Measurements from ENCODE around the gene RNASE9. TPM values are rescaled to one million over a fixed set of nuclear protein-coding genes. Genes with fewer than 3 reads are reported as not detected.

The RNASE9 gene
- total RNA-seq, 1 experiment from 2014 or later = not detected

GRCh38 chr14:20564501-20564997, 3.7 kb upstream of the RNASE9 start:
- no peak overlapping the region for H3K4me3 ChIP-seq
- H3K9me3 ChIP-seq (replicated peaks) = no peaks in the 10 kb centered on the region
- no peak for DNase-seq (ENCODE audit: low read depth in 1 of 2, low spot score in 2 of 2)
- H3K27ac ChIP-seq = no peak overlapping the region
- H3K27me3 ChIP-seq (replicated peaks) = no peaks in the 10 kb centered on the region
- no peaks in the 10 kb centered on the region for H3K36me3 ChIP-seq
- no peaks in the 10 kb centered on the region for H3K4me1 ChIP-seq (replicated peaks)

DNA sequence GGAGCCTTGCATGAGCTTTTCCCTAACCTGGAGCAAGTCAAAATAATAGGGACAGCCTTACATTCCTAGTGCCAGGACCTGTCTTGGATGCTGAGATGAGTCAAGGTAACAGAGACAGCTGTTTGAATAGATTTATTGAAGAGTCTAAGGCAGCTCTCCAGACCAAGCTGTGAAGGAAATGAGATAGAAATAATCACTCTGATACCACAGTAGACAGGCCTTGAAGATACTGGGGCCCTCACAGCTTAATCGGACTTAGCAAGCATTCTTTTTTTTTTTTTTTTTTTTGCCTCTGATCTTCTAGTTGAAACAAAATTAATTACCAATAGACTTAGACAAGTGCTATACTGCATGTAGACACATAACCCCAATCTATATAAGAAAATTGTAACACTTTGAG, 3.1 kb upstream of the RNASE9 start:
- H3K9me3 ChIP-seq (replicated peaks) = no peaks in the 10 kb centered on the region
- H3K27ac ChIP-seq = no peak overlapping the region
- H3K27me3 ChIP-seq (replicated peaks) = no peaks in the 10 kb centered on the region
- H3K36me3 ChIP-seq = no peaks in the 10 kb centered on the region
- H3K4me3 ChIP-seq = no peak overlapping the region
- no peak for DNase-seq (ENCODE audit: low read depth in 1 of 2, low spot score in 2 of 2)
- no peaks in the 10 kb centered on the region for H3K4me1 ChIP-seq (replicated peaks)

- Histone ChIP-seq H3K27me3 (replicated peaks) (no peaks in the 10 kb centered on the region), H3K4me1 (replicated peaks) (no peaks in the 10 kb centered on the region), H3K27ac (no peak overlapping the region), H3K36me3 (no peaks in the 10 kb centered on the region), H3K4me3 (no peak overlapping the region), H3K9me3 (replicated peaks) (no peaks in the 10 kb centered on the region)
- no peak for DNase-seq (ENCODE audit: low read depth in 1 of 2, low spot score in 2 of 2)
Observed at GRCh38 chr14:20559461-20559904, 1.4 kb downstream of the RNASE9 start.

DNA sequence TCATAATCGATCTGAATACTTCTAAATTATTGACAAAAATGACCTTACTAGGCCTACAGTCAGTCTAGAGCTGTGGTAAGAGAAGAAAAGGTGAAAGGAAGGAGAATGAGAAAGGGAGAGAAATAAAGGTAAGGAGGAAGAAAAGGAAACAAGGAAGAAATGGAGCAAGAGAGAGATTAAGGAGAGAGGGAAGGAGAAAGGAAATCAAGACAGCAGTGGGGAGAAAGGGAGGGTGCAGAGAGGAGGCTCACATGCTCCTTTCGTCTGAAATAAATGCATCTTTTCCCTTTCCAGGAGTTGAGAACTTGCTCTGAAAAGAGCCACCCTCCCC, 3.7 kb downstream of the RNASE9 start:
- H3K36me3 ChIP-seq = no peaks in the 10 kb centered on the region
- no peak for DNase-seq (ENCODE audit: low read depth in 1 of 2, low spot score in 2 of 2)
- no peak overlapping the region for H3K27ac ChIP-seq
- H3K4me1 ChIP-seq (replicated peaks) = no peaks in the 10 kb centered on the region
- H3K9me3 ChIP-seq (replicated peaks) = no peaks in the 10 kb centered on the region
- H3K27me3 ChIP-seq (replicated peaks) = no peaks in the 10 kb centered on the region
- H3K4me3 ChIP-seq = no peak overlapping the region

DNA sequence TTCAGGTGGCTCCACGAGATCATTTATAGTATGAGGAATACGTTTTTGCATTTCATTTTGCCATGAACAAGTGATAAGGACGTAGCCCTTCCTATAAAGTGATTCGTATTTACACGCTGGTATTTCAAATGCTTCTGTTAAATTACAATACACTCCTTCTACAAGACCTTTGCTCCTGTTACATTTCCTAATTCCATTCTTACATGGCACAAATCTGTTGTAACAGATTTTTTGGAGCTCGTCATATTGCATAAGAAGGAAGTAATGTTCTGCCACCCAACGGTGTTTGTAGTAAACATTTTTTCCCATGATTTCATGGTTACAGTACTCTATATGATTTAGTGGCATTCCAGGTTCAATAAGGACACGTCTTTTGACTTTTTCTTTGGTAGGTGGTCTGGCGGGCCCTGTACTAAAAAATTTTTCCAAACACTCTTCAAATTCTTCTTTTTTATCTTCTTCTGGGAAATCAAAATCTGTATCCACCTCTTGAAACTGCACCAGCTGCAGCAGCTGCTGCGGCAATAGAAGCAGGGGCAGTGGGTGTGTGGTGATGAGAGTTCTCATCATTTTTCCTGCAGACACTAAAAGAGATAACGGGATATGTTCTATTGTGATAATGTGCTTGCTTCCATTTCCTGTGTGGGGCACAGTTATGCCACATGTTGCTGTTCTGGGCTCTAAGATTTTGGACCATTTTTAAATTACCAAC, 4.2 kb downstream of the RNASE9 start:
- H3K4me1 ChIP-seq (replicated peaks) = no peaks in the 10 kb centered on the region
- H3K27me3 ChIP-seq (replicated peaks) = no peaks in the 10 kb centered on the region
- H3K27ac ChIP-seq = no peak overlapping the region
- no peaks in the 10 kb centered on the region for H3K36me3 ChIP-seq
- H3K9me3 ChIP-seq (replicated peaks) = no peaks in the 10 kb centered on the region
- no peak for DNase-seq (ENCODE audit: low read depth in 1 of 2, low spot score in 2 of 2)
- no peak overlapping the region for H3K4me3 ChIP-seq

DNA sequence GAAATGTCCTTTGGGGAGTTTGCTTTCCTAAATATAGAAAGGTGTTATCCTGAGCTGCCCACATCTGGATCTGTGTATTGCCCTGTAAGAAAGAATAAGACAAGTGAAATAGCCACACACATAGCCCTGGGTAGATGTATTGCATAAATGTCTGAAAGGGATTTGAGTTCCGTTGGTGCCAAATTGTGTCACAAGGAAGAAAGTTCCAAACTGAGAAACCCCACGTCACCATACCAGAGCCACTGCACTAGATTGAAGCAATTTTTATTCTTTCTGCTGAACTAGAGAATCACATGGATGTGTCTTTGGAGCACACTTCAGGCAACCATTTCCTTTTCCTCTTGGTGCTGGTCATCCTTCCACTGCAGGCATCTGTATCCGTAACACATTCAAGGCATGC, 5.0 kb downstream of the RNASE9 start:
- no peak overlapping the region for H3K27ac ChIP-seq
- DNase-seq (ENCODE audit: low read depth in 1 of 2, low spot score in 2 of 2) = no peak
- H3K4me1 ChIP-seq (replicated peaks) = no peaks in the 10 kb centered on the region
- no peaks in the 10 kb centered on the region for H3K36me3 ChIP-seq
- H3K27me3 ChIP-seq (replicated peaks) = no peaks in the 10 kb centered on the region
- H3K4me3 ChIP-seq = no peak overlapping the region
- H3K9me3 ChIP-seq (replicated peaks) = no peaks in the 10 kb centered on the region

- H3K4me1 ChIP-seq (replicated peaks) = no peaks in the 10 kb centered on the region
- H3K27me3 ChIP-seq (replicated peaks) = no peaks in the 10 kb centered on the region
- no peak for DNase-seq (ENCODE audit: low read depth in 1 of 2, low spot score in 2 of 2)
- H3K4me3 ChIP-seq = no peak overlapping the region
- H3K9me3 ChIP-seq (replicated peaks) = no peaks in the 10 kb centered on the region
- no peaks in the 10 kb centered on the region for H3K36me3 ChIP-seq
- no peak overlapping the region for H3K27ac ChIP-seq
Observed at GRCh38 chr14:20553024-20553423, 7.8 kb downstream of the RNASE9 start.

- no peaks in the 10 kb centered on the region for H3K4me1 ChIP-seq (replicated peaks)
- no peak overlapping the region for H3K27ac ChIP-seq
- H3K36me3 ChIP-seq = no peaks in the 10 kb centered on the region
- no peak for DNase-seq (ENCODE audit: low read depth in 1 of 2, low spot score in 2 of 2)
- no peak overlapping the region for H3K4me3 ChIP-seq
- H3K9me3 ChIP-seq (replicated peaks) = no peaks in the 10 kb centered on the region
- no peaks in the 10 kb centered on the region for H3K27me3 ChIP-seq (replicated peaks)
Observed at GRCh38 chr14:20551606-20552005, 9.2 kb downstream of the RNASE9 start.

DNA sequence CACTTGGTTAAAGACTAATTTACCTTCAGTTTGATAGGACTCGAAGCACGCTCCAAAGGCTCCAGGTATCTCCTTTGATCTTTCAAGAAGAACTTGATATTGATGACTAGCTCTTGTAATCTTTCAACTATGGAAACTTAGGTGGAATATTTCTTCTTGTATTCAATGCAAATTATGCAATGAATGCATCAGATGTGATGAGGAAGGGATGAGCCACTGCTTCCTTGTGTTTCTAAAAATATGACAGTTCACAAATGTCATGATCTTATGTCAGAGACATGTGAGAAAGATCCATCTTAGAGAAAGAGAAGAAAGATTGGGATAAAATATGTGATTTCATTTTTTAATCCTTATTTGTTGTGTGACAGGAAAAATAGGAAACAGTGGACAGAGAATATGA, 9.9 kb downstream of the RNASE9 start:
- DNase-seq (ENCODE audit: low read depth in 1 of 2, low spot score in 2 of 2) = no peak
- Histone ChIP-seq H3K9me3 (replicated peaks) (no peaks in the 10 kb centered on the region), H3K27ac (no peak overlapping the region), H3K27me3 (replicated peaks) (no peaks in the 10 kb centered on the region), H3K4me3 (no peak overlapping the region), H3K36me3 (no peaks in the 10 kb centered on the region), H3K4me1 (replicated peaks) (no peaks in the 10 kb centered on the region)

DNA sequence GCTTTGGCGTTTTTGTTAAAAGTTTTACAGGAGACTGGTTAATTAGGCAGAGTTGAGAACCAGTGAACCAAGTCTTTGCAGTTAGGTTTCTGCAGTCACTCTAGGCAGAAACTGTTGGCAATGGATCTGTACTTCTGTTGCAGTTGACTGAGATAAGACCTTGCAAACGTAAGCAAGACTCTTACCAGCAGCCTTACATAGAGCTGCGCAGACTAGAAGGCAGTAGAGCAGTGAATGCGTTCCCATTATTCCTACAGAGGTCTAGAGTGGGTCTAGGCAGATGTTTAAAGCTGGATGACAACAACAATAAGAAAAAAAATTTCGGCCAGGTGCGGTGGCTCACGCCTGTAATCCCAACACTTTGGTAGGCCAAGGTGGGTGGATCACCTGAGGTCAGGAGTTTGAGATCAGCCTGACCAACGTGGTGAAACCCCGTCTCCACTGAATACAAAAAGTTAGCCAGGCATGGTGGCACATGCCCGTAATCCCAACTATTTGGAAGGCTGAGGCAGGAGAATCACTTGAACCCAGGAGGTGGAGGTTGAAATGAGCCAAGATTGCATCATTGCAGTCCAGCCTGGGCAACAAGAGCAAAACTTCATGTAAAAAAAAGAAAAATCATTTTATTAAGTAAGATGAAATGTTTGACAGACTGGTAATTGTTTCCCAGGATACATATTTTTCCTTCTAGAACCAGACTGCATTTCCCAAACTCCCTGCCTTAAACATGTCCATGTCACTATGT, 12.3 kb downstream of the RNASE9 start:
- H3K4me1 ChIP-seq (replicated peaks) = no peaks in the 10 kb centered on the region
- no peak overlapping the region for H3K27ac ChIP-seq
- H3K9me3 ChIP-seq (replicated peaks) = no peaks in the 10 kb centered on the region
- H3K36me3 ChIP-seq = no peaks in the 10 kb centered on the region
- DNase-seq (ENCODE audit: low read depth in 1 of 2, low spot score in 2 of 2) = no peak
- no peak overlapping the region for H3K4me3 ChIP-seq
- no peaks in the 10 kb centered on the region for H3K27me3 ChIP-seq (replicated peaks)

GRCh38 chr14:20546877-20547276, 14.0 kb downstream of the RNASE9 start:
- H3K27ac ChIP-seq = no peak overlapping the region
- H3K4me3 ChIP-seq = no peak overlapping the region
- H3K36me3 ChIP-seq = no peaks in the 10 kb centered on the region
- no peaks in the 10 kb centered on the region for H3K4me1 ChIP-seq (replicated peaks)
- DNase-seq (ENCODE audit: low read depth in 1 of 2, low spot score in 2 of 2) = no peak
- no peaks in the 10 kb centered on the region for H3K9me3 ChIP-seq (replicated peaks)
- H3K27me3 ChIP-seq (replicated peaks) = no peaks in the 10 kb centered on the region

DNA sequence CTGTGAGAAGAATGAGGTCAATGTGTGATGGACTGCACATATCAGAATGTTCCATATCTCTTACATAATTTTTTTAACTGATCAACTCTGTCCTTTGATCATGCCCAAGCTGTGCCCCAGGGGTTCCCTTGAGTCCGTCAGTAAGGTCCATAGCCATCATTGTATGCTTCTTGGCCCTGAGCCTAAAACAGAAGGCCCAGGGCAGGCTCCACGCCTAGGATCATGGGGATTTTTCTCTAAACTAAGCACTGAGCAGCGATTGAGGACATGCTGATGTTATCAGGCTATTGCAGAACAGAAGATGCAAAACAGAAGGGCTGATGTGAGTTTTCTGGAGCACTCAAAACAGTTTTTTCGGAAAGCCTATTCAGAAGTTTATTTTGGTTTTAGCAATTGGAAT, 20.9 kb downstream of the RNASE9 start:
- no peak for DNase-seq (ENCODE audit: low read depth in 1 of 2, low spot score in 2 of 2)
- no peaks in the 10 kb centered on the region for H3K9me3 ChIP-seq (replicated peaks)
- no peaks in the 10 kb centered on the region for H3K27me3 ChIP-seq (replicated peaks)
- H3K27ac ChIP-seq = no peak overlapping the region
- no peaks in the 10 kb centered on the region for H3K4me1 ChIP-seq (replicated peaks)
- no peaks in the 10 kb centered on the region for H3K36me3 ChIP-seq
- no peak overlapping the region for H3K4me3 ChIP-seq

DNA sequence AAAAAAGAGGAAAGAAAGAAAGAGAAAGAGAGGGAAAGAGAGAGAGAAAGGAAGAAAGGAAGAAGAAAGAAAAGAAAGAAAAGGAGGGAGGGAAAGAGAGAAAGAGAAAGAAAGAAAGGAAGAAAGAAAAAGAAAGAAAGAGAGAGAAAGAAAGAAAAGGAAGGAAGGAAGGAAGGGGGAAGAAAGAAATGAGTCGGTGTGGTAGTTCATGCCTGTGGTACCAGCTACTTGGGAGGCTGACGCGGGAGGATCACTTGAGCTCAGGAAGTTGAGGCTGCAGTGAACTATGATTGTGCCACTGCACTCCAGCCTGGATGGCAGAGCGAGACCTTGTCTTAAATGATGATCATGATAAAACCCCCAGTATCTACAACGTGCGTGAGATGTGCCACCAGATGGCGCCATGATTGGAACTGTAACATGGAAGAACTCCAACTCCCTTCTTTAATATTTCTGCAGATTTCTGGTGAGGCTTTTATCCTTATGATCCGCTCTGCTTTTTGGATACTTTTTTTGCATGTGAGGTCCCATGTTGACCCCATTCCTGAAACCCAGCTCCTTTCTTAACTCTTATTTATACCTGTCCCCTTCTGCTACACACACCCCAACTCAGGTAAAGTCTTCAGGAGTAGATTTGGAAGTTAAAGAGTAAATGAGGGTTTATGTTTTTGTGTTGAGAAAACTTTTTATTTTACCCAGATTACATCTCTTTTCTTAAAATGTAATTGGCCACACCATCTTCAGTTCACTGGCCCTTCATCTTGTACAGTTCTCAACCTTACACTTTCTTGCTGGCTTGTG, 29.9 kb downstream of the RNASE9 start:
- Histone ChIP-seq H3K27me3 (replicated peaks) (peaks cover 18% of the 10 kb centered on the region), H3K27ac (no peak overlapping the region), H3K4me1 (replicated peaks) (no peaks in the 10 kb centered on the region), H3K9me3 (replicated peaks) (no peaks in the 10 kb centered on the region), H3K36me3 (no peaks in the 10 kb centered on the region), H3K4me3 (no peak overlapping the region)
- peak; percentile 46 to 54 for DNase-seq (ENCODE audit: low read depth in 1 of 2, low spot score in 2 of 2)

GRCh38 chr14:20529806-20530205, 31.0 kb downstream of the RNASE9 start:
- H3K9me3 ChIP-seq (replicated peaks) = no peaks in the 10 kb centered on the region
- peaks cover 18% of the 10 kb centered on the region for H3K27me3 ChIP-seq (replicated peaks)
- no peaks in the 10 kb centered on the region for H3K36me3 ChIP-seq
- DNase-seq (ENCODE audit: low read depth in 1 of 2, low spot score in 2 of 2) = no peak
- no peak overlapping the region for H3K4me3 ChIP-seq
- no peak overlapping the region for H3K27ac ChIP-seq
- no peaks in the 10 kb centered on the region for H3K4me1 ChIP-seq (replicated peaks)

Data from SJSA1 (cell line).